B cell (primary cell): ENCODE measurements around the gene PNISR. TPM values are rescaled to one million over a fixed set of nuclear protein-coding genes. Genes with fewer than 3 reads are reported as not detected.

Experiments used
- ATAC-seq: fragments of 200-7000 bp; cut with Tn5 transposase; one replicate; pipeline ENCODE4 v1.10.0; 2021; ENCODE audit warnings: low read depth, mild to moderate bottlenecking, moderate number of reproducible peaks, moderate library complexity
- CTCF ChIA-PET: fragments of 350-600 bp; sonication (Branson Sonifier 250); formaldehyde crosslinking; loops from one replicate; lab custom pipeline; 2021; ENCODE audit warnings: antibody characterized with exemption, inconsistent platforms; lab: Charles Lee
- POLR2A ChIA-PET: fragments of 350-600 bp; sonication (Branson Sonifier 250); formaldehyde crosslinking; loops from one replicate; lab custom pipeline; 2021; ENCODE audit warnings: antibody characterized with exemption; lab: Charles Lee
- DNase-seq: peaks from one replicate; pipeline ENCODE4 v3.0.0; 2013
- H2AFZ ChIP-seq: 2 replicates; pipeline ENCODE4 v1.6.1; 2012; ENCODE audit warnings: mild to moderate bottlenecking, low read depth, low read length; ENCODE audit not compliant: insufficient read depth, poor library complexity, severe bottlenecking
- H3K27ac ChIP-seq, 2 donors: 1 replicate in 1 of 2; 2 replicates in 1 of 2; pipeline ENCODE4 v1.5.1; 2012 to 2013; ENCODE audit warnings: low read length in 2 of 2, mild to moderate bottlenecking in 2 of 2, moderate library complexity in 1 of 2
- H3K27me3 ChIP-seq, 4 experiments: fragments of 200-600 bp in 1 of 4; sonication (generic) in 1 of 4; replicated peaks in 1 of 4; 1 replicate in 2 of 4; 2 replicates in 2 of 4; pipeline versions ENCODE4 v1.6.1 to v1.7.0; 2013 to 2016; ENCODE audit warnings: low read length in 3 of 4, mild to moderate bottlenecking in 2 of 4, mixed read lengths in 1 of 4, moderate library complexity in 1 of 4; ENCODE audit not compliant: insufficient read depth in 4 of 4, control insufficient read depth in 3 of 4; ENCODE audit errors: control extremely low read depth in 1 of 4
- H3K36me3 ChIP-seq, 2 experiments: replicated peaks in 1 of 2; 1 replicate in 1 of 2; 2 replicates in 1 of 2; pipeline versions ENCODE4 v1.6.1 to v1.7.1; 2013; ENCODE audit warnings: low read length in 1 of 2; ENCODE audit not compliant: insufficient read depth in 2 of 2, control insufficient read depth in 1 of 2; ENCODE audit errors: control extremely low read depth in 1 of 2, extremely low read depth in 1 of 2
- H3K4me1 ChIP-seq, 2 donors: fragments of 200-600 bp in 1 of 2; sonication (generic) in 1 of 2; 1 replicate in 1 of 2; 2 replicates in 1 of 2; pipeline versions ENCODE4 v1.5.1 to v1.6.1; 2013 to 2017; ENCODE audit warnings: low read length in 2 of 2; ENCODE audit not compliant: control insufficient read depth in 2 of 2, insufficient read depth in 2 of 2
- H3K4me2 ChIP-seq: replicated peaks from 2 replicates; pipeline ENCODE3; 2012; ENCODE audit warnings: mild to moderate bottlenecking, low read depth, low read length; ENCODE audit not compliant: poor library complexity, severe bottlenecking
- H3K4me3 ChIP-seq, 5 experiments: fragments of 200-600 bp in 1 of 5; sonication (generic) in 1 of 5; 1 replicate in 3 of 5; 2 replicates in 2 of 5; pipeline versions ENCODE4 v1.5.1 to v1.7.0; 2011 to 2016; ENCODE audit warnings: low read length in 4 of 5, mild to moderate bottlenecking in 4 of 5, low read depth in 2 of 5, control low read depth in 1 of 5, moderate library complexity in 1 of 5; ENCODE audit not compliant: insufficient read depth in 1 of 5; ENCODE audit errors: control extremely low read depth in 1 of 5, extremely low read depth in 1 of 5
- H3K79me2 ChIP-seq: fragments of 200-600 bp; sonication (generic); one replicate; pipeline ENCODE4 v1.6.0; 2016; ENCODE audit warnings: low read length; ENCODE audit not compliant: control insufficient read depth, insufficient read depth
- H3K9ac ChIP-seq: fragments of 200-600 bp; sonication (generic); 2 replicates; pipeline ENCODE4 v1.6.1; 2017; ENCODE audit warnings: mild to moderate bottlenecking, low read length, moderate library complexity
- H3K9me3 ChIP-seq, 3 donors: one replicate each; pipeline versions ENCODE4 v1.6.1 to v1.7.1; 2013; ENCODE audit warnings: low read length in 2 of 3; ENCODE audit not compliant: control insufficient read depth in 2 of 3, insufficient read depth in 1 of 3; ENCODE audit errors: control extremely low read depth in 1 of 3
- H4K20me1 ChIP-seq: 2 replicates; pipeline ENCODE4 v1.6.0; 2012; ENCODE audit warnings: mild to moderate bottlenecking, low read length; ENCODE audit not compliant: insufficient read depth, control insufficient read depth, poor library complexity, severe bottlenecking
- H3K27ac Mint-ChIP-seq: one replicate; pipeline ENCODE4 v1.8.0; 2021; ENCODE audit warnings: mixed read lengths
- H3K27me3 Mint-ChIP-seq: one replicate; pipeline ENCODE4 v1.8.0; 2021; ENCODE audit warnings: mixed read lengths
- H3K4me1 Mint-ChIP-seq: one replicate; pipeline ENCODE4 v1.8.0; 2021; ENCODE audit warnings: mixed read lengths
- H3K4me3 Mint-ChIP-seq: one replicate; pipeline ENCODE4 v1.8.0; 2021; ENCODE audit warnings: mixed read lengths
- H3K9me3 Mint-ChIP-seq: one replicate; pipeline ENCODE4 v1.8.0; 2022; ENCODE audit warnings: mixed read lengths; ENCODE audit not compliant: insufficient read depth
- EZH2 ChIP-seq: IDR thresholded peaks from 2 replicates; pipeline ENCODE4 v1.6.1; 2012; ENCODE audit warnings: borderline replicate concordance, low read depth, mild to moderate bottlenecking, moderate library complexity, low read length; ENCODE audit not compliant: insufficient read depth, poor library complexity, severe bottlenecking
- WGBS: methylation state at CpG from one replicate; pipeline ENCODE4 v1.1.5; 2013; ENCODE audit warnings: missing lambda C conversion rate; ENCODE audit not compliant: insufficient coverage; 5-methylcytosine and 5-hydroxymethylcytosine counted together
- intact Hi-C: fragments of 100-400 bp; cut with micrococcal nuclease; formaldehyde crosslinking; loops from one replicate; pipeline ENCODE4 v1.10.0; 2022
- polyA plus RNA-seq: library from polyadenylated mRNA; depleted of rRNA; stranded (reverse); fragments of >200 nt; gene quantifications from 2 replicates; pipeline ENCODE4 v1.2.3, GENCODE V29; 2012
- total RNA-seq, 2 donors: library from RNA; stranded (reverse); fragments of 120-200 nt in 1 of 2; gene quantifications; 1 replicate in 1 of 2; 2 replicates in 1 of 2; pipeline versions ENCODE4 v1.2.3 to v1.2.4, GENCODE V29; 2013 to 2022
- TF ChIP-seq, protein P1 (sequence below): fragments of 200-600 bp; IDR thresholded peaks from one replicate; pipeline ENCODE4 v1.8.0; 2022; ENCODE audit warnings: antibody characterized with exemption, mild to moderate bottlenecking

PNISR gene
- total and polyA plus RNA-seq, 2 donors (not counting 1 experiment from before 2014, with no cell fraction given): 84.5 to 403 TPM

- no peak for TF ChIP-seq EZH2
- TF ChIP-seq, protein P1, sequence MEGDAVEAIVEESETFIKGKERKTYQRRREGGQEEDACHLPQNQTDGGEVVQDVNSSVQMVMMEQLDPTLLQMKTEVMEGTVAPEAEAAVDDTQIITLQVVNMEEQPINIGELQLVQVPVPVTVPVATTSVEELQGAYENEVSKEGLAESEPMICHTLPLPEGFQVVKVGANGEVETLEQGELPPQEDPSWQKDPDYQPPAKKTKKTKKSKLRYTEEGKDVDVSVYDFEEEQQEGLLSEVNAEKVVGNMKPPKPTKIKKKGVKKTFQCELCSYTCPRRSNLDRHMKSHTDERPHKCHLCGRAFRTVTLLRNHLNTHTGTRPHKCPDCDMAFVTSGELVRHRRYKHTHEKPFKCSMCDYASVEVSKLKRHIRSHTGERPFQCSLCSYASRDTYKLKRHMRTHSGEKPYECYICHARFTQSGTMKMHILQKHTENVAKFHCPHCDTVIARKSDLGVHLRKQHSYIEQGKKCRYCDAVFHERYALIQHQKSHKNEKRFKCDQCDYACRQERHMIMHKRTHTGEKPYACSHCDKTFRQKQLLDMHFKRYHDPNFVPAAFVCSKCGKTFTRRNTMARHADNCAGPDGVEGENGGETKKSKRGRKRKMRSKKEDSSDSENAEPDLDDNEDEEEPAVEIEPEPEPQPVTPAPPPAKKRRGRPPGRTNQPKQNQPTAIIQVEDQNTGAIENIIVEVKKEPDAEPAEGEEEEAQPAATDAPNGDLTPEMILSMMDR: no peak
- H3K4me1 Mint-ChIP-seq: peaks cover 13% of the 10 kb centered on the region
Observed at GRCh38 chr6:99409672-99410071, 15.4 kb downstream of the PNISR start.

DNA sequence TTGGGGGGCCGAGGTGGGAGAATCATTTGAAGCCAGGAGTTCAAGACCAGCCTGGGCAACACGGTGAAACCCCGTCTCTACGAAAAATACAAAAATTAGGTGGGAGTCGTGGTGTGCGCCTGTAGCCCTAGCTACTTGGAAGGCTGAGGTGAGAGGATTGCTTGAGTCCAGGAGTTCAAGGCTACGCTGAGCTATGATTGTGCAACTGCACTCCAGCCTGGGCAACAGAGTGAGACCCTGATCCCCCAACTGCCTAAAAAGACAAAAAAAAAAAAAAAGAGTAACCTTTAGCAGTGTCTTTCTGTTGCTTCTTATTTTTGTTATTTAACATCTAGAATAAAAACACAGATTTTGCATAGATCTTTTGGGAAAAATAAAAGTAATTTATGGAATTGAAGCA lies 18.0 kb downstream of the PNISR start:
- Histone ChIP-seq H3K4me3 (no peak overlapping the region), H2AFZ (no peak overlapping the region), H3K9me3 (no peaks in the 10 kb centered on the region), H3K9ac (no peak overlapping the region), H4K20me1 (peaks cover 42% of the 10 kb centered on the region), H3K27ac (no peak overlapping the region), H3K27me3 (no peaks in the 10 kb centered on the region), H3K4me2 (no peak overlapping the region), H3K4me1 (no peaks in the 10 kb centered on the region), H3K79me2 (peaks cover 14% of the 10 kb centered on the region), H3K36me3 (peaks cover 23 to 83% of the 10 kb centered on the region in 2 experiments)
- ATAC-seq: no peak
- Mint-ChIP-seq H3K9me3 (no peaks in the 10 kb centered on the region), H3K27me3 (no peaks in the 10 kb centered on the region), H3K4me3 (no peak overlapping the region), H3K4me1 (peaks cover 7% of the 10 kb centered on the region), H3K27ac (no peak overlapping the region)
- no peak for TF ChIP-seq EZH2
- TF ChIP-seq, protein P1: no peak
- intact Hi-C loops: no loop called here
- CTCF ChIA-PET: no interaction called here
- 100% methylated on average over 2 of the region's 7 CpGs for WGBS
- POLR2A ChIA-PET: no interaction called here
- DNase-seq: no peak

More at GRCh38 chr6:99409672-99410071, 15.4 kb downstream of the PNISR start:
- H3K4me3 Mint-ChIP-seq: no peak overlapping the region
- H3K27me3 Mint-ChIP-seq: no peaks in the 10 kb centered on the region
- peaks cover 26 to 84% of the 10 kb centered on the region in 2 experiments for H3K36me3 ChIP-seq
- H4K20me1 ChIP-seq: peaks cover 66% of the 10 kb centered on the region
- no peaks in the 10 kb centered on the region for H3K4me1 ChIP-seq
- ChIA-PET CTCF (interaction anchor here (0.6 kb wide), 1 partner anchor 10 kb away, joined by 3 read pairs; no protein-coding TSS in a partner anchor), POLR2A (no interaction called here)
- DNase-seq (no peak), ATAC-seq (no peak)
- no peak overlapping the region for H3K4me2 ChIP-seq
- peaks cover 40% of the 10 kb centered on the region for H3K79me2 ChIP-seq
- no peaks in the 10 kb centered on the region for H3K9me3 Mint-ChIP-seq
- H3K27ac ChIP-seq: no peak overlapping the region
- no peak overlapping the region for H3K4me3 ChIP-seq
- no peak overlapping the region for H3K27ac Mint-ChIP-seq
- intact Hi-C loops: no loop called here
- H3K9me3 ChIP-seq: no peaks in the 10 kb centered on the region
- no peak overlapping the region for H3K9ac ChIP-seq
- no peaks in the 10 kb centered on the region for H3K27me3 ChIP-seq
- no peak overlapping the region for H2AFZ ChIP-seq
